ENCODE data around the gene NUBP2.

NUBP2 gene

DNA sequence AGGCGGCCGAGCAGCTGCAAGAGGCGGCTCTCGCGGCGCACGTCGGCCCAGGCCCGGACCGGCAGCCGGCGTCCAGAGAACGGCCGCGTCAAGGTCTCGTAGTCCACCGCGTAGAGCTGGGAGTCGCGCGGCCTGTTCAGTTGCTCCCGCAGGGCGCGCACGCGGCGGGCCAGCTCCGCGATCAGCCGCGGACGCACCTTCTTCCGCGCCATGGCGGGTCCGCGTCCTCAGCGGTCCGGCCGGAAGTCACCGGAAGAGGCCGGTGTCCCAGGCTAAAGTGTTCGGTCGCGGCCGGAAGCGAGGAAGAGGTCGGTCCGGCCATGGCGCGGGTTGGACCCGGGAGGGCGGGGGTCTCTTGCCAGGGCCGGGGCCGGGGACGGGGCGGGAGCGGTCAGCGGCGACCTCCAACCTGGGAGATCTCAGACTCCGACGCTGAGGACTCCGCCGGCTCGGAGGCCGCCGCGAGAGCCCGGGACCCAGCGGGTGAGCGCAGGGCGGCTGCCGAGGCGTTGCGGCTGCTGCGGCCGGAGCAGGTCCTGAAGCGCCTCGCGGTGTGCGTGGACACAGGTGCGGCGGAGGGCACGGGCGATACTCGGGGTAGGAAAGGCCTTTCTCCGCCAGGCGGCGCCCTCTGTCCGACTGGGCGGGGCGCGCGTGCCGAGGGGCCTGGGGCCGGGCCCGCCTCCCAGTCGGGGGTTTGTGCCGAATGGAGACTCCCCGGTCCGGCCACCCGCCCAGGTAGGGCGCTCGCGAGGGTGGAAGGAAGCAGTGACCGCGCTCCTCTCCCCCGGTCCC lies 9.7 kb upstream of the NUBP2 start, which contains the start of gene MRPS34:
Gene MRPS34, minus strand, starts transcription at position 227 of the 795 bp plus-strand sequence. Its CDS starts 15 bp downstream, at position 212.
- peak; percentile 86 for DNase-seq (ENCODE audit: low read depth)
- TF ChIP-seq, protein P1, sequence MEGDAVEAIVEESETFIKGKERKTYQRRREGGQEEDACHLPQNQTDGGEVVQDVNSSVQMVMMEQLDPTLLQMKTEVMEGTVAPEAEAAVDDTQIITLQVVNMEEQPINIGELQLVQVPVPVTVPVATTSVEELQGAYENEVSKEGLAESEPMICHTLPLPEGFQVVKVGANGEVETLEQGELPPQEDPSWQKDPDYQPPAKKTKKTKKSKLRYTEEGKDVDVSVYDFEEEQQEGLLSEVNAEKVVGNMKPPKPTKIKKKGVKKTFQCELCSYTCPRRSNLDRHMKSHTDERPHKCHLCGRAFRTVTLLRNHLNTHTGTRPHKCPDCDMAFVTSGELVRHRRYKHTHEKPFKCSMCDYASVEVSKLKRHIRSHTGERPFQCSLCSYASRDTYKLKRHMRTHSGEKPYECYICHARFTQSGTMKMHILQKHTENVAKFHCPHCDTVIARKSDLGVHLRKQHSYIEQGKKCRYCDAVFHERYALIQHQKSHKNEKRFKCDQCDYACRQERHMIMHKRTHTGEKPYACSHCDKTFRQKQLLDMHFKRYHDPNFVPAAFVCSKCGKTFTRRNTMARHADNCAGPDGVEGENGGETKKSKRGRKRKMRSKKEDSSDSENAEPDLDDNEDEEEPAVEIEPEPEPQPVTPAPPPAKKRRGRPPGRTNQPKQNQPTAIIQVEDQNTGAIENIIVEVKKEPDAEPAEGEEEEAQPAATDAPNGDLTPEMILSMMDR (conservative IDR thresholded peaks at IDR 0.05; ENCODE audit: low read depth, low read length), result peak; percentile 52
- peak within 1 kb of the TSS; percentile 83 for H3K4me3 ChIP-seq (ENCODE audit: low read depth, low read length)

DNA sequence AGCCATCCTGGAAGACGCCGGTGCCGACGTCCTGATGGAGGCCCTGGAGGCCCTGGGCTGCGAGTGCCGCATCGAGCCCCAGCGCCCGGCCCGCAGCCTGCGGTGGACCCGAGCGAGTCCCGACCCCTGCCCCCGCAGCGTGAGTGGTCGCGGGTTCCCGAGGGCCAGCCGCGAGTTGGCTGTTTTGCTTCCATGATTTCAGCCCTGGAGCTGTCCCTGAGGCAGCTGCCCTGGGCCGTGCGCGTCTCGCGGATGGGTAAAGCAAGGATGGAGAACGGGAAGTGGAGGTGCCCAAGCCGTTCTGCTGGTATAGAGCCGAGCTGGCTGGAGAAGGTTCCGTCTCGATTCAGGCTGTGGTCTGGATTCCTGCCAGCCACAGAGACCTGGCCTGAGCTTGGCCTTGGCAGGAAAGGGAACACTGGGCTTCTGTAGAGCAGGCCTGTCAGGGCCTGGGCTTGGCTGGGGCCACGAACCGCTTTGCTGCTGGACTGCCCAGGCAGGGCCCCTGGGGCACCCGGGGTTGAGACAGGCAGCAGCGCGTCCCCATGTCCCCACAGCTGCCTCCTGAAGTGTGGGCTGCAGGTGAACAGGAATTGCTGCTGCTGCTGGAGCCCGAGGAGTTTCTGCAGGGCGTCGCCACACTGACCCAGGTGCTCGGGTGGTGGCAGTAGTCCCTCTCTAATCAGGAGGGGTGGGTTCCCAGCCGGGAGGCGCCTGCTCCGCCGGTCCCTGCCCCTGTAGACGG lies 8.9 kb upstream of the NUBP2 start:
- peak; percentile 41 for DNase-seq (ENCODE audit: low read depth)
- TF ChIP-seq, protein P1 (conservative IDR thresholded peaks at IDR 0.05; ENCODE audit: low read depth, low read length), result no peak
- H3K4me3 ChIP-seq (ENCODE audit: low read depth, low read length), result peak overlapping the region; percentile 83

DNA sequence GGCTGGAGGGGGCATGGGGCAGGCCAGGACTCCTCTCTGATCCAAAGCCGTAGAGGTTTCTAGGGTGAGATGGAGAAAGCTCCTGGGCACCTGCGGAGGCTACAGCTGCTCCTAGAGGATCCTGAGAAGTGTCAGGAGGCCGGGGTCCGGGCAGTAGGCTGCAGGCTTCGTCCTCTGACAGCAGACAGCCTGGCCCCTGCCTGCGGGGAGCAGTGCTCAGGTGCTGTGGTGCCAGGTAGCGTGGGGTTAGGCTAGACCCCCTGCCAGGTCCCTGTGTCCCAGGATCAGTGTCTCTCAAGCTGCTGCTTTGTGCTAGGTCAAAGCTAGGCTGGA lies 8.3 kb upstream of the NUBP2 start:
- DNase-seq (ENCODE audit: low read depth), result no peak
- H3K4me3 ChIP-seq (ENCODE audit: low read depth, low read length), result peak overlapping the region; percentile 83
- TF ChIP-seq, protein P1 (conservative IDR thresholded peaks at IDR 0.05; ENCODE audit: low read depth, low read length), result no peak

DNA sequence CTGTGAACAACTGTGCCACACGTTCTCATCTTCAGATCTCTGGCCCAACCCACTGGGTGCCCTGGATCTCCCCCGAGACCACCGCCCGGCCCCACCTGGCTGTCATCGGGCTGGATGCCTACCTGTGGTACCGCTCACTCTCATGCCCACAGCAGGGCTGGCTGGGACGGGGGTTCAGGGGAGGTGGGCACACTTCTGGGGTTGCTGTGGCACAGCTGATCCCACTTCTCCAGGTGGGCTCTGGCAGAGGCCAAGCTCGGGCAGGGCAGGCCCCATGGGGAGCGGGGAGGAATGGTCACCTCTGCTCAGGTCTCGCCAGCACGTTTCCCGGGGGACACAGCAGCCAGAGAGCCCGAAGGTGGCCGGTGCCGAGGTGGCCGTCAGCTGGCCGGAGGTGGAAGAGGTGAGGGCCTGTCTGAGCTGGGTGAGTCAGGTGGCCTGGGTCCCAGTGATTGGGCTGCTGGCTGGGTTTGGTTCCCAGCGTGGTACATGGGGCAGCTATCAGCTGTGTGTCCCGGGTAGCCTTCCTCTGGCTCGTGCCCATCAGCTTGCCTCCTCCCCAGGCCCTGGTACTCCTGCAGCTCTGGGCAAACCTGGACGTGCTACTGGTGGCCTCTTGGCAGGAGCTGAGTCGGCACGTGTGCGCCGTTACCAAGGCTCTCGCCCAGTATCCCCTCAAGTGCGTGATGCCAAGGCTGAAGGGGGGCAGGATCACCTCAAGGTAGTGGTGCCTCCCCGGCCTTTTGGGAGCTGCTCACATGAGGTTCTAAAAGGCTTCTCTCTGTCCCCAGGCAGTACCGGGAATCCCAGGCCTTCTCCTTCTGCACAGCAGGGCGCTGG lies 7.5 kb upstream of the NUBP2 start:
- H3K4me3 ChIP-seq (ENCODE audit: low read depth, low read length), result no peak overlapping the region
- TF ChIP-seq, protein P1 (conservative IDR thresholded peaks at IDR 0.05; ENCODE audit: low read depth, low read length), result no peak
- DNase-seq (ENCODE audit: low read depth), result no peak

DNA sequence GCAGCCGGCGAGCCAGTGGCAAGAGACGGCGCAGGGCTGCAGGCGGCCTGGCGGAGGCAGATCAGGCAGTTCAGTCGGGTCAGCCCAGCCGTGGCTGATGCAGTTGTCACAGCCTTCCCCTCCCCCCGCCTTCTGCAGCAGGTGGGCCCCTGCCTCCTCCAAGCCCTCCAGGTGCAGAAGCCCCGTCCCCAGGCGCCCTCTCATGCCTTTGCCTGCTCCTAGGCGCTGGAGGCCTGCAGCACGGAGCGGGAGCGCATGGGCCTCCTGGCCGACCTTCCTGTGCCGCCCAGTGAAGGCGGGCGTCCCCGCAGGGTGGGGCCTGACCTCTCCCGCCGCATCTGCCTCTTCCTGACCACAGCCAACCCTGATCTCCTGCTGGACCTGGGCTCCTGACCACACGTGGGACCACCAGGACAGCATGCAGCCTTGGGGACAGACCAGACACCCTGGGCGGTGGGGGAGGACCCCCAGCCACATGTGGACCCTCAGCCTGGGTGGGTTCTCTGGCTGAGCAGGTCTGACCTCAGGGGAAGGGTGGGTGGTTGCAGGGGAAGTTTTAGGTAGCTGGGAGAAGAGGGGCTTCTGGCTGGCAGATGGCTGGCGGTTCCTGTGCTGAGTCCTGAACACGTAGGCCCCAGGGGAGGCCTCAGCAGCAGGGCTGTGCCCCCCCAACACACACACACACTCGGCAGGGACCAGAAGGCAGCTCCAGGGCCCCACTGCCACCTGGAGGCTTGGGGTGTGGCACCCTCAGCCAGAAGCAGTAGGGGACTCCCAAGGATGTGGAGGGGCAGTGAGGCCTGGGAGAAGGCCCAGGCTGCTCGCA lies 6.7 kb upstream of the NUBP2 start:
- DNase-seq (ENCODE audit: low read depth), result no peak
- TF ChIP-seq, protein P1 (conservative IDR thresholded peaks at IDR 0.05; ENCODE audit: low read depth, low read length), result no peak

DNA sequence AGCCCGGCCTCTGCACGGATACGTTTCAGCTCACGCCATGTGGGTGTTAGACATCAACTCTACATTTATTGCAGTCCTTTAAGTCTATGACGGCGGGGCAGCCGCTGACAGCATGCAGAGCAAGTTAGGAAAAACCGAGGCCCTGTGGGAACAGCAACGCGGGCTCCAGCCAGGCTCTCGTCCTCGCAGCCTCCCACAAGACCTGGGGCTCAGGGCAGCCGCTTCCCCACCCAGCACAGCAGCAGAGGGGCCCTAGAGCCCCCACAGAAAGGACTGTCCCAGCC lies 6.1 kb upstream of the NUBP2 start:
- TF ChIP-seq, protein P1 (conservative IDR thresholded peaks at IDR 0.05; ENCODE audit: low read depth, low read length), result no peak
- no peak for DNase-seq (ENCODE audit: low read depth)
- H3K4me3 ChIP-seq (ENCODE audit: low read depth, low read length), result no peak overlapping the region

More for the DNA sequence above, 6.7 kb upstream of the NUBP2 start:
- no peak overlapping the region for H3K4me3 ChIP-seq (ENCODE audit: low read depth, low read length)

Data from choroid plexus epithelial cell (primary cell).